RCC 7860 (cell line): ENCODE results near the gene SEMA4F.

Experiments used
- DNase-seq: peaks from one replicate; pipeline ENCODE4 v3.0.0-alpha.2; 2015; ENCODE audit warnings: low spot score
- FAIRE-seq: peaks from 2 replicates; lab custom pipeline; 2012; peaks lifted over from hg19 to GRCh38; lab: Jason Lieb, UNC

The SEMA4F gene

DNA sequence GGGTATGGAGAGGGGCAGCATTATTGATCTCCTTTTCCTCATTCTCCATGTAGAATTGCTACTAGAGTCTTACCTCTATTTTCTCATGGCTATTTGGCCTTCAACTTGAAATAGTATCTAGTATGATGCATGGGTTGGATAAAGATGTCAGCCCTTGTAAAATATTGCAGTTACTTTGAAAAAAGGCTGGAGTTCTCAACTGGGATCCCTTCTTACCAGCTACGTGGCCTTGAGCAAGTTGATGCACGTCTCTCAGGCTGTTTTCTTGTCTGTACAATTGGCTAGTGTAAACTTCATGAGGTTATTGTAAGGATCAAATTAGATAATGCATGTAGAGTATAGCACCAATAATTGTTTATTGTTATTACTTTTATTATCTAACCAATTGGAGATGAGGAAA is 50.2 kb downstream of the SEMA4F start:
- FAIRE-seq (no peak), DNase-seq (no peak)

DNA sequence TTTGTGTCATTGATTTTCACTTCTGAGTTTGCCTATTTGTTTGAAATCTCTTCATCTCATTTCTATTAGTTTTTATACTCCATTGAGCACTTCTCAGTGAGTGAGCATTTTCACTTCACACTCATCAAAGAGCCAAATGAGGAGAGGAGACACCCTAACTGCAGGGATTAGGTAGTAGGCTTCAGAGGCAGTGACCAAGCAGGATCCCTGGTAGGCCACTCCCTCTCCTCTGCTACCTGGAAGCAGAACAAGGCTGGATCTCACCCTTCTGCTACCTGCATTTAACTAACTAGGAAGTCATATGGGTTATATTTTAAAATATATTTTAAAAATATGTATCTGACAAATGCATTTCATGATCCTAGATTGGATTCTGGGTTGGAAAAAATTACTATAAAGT is 52.7 kb downstream of the SEMA4F start:
- FAIRE-seq (no peak), DNase-seq (no peak)

DNA sequence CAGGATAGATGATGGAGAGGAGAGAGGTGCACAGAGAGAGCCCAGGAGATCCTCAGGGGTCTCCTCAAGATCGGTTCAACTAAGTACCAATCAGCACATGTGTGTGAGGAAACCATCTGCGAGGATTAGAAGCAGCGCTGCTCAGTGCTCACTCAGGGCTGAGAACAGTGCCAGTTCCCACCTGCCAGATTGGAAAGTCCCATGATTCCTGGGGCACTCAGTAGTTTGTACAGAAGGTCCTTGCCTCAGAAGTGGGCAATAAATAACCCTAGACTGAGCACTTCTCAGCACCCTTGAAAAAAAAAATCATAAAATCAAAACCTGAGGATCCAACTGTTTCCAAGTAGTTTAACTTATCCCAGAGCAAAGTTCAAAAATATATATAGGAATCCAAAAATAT is 53.8 kb downstream of the SEMA4F start:
- no peak for DNase-seq
- FAIRE-seq = no peak

DNA sequence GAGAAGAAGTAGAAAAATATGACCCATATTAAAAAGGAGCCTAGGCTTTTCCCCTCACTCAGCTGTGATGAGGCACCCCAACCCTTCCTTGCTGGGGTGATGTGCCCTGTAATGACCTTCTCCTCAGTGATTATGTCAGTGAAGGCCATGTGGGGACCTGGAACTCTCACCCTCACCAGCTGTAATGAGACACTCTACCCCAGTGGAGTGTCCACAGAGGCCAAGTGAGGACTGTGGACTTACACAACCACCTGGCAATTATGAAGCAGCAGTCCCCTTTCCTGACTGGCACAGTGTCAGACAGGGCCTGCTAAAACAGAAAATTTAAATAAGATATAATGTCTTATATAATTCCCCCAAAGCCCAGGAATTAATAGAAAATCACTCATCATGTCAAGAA is 54.2 kb downstream of the SEMA4F start:
- DNase-seq (no peak), FAIRE-seq (no peak)

DNA sequence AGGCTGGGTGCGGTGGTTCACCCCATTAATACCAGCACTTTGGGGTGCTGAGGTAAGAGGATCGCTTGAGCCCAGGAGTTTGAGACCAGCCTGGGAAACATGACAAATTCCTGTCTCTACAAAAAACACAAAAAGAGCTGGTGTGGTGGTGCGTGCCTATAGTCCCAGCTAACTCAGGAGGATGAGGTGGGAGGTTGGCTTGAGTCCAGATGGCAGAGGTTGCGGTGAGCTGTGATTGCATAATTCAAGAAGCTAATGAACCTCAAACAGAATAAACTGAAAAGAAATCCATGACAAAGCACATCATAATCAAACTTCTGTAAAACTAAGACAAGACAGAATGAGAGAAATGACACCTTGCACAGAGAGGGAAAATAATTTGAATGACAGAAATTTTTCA is 54.8 kb downstream of the SEMA4F start:
- peak; percentile 65 for DNase-seq
- peak; percentile 88 for FAIRE-seq

DNA sequence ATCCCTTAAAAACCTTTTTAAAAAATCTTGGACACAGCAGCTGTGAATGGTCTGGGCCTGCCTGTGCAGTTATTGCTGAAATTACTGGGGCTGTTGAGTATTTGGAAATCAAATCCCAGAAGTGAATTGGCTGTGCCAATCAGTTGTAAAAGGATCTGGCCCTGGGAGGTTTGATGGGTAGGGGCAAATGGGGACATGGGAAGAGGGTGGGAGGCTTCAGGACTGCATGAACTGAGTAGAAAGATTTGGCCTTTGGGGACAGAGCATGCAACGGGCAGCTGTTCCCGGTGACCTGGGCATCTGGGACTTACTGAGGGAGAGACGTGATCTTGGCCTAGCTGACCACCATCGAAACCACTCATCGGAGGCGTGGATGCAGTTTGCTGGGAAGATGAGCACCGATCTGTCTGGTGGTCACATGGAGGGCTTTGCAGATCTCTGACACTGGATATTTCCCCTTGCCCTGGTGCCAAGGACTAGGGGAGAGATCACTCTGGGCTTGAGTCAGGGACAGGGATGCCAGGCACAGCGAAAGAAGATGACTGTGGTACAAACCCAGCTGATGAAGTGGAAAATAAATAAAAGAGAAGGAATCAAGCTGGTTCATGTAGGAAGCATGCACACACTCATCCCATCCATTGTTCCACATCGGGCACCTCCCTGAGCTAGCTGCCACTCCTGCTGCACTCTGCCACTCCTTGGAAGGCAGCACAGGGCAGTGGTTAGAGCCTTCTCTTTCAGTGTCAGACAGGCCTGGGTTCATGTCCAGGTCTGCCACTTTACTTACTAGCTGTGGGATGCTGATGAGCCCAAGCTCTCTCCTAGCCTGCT is 58.4 kb downstream of the SEMA4F start:
- DNase-seq (no peak), FAIRE-seq (no peak)

DNA sequence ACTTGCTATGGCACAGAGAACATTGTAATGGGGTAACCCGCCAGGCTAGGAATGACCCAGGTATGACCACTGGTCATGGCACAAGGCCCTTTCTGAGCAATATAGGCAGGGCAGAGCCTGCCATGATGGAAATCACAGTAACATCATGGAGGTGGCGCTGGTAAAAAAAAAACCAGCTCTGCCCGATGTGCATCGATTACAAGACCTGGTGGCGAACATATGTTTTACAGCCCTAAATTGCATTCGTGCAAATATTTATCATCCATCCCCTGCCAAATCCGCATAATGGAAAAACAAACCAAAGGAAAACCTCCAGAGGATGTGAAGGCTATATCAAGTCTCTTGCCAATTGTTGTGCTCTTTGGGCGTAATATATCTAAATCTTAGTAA is 60.6 kb downstream of the SEMA4F start:
- FAIRE-seq = no peak

DNA sequence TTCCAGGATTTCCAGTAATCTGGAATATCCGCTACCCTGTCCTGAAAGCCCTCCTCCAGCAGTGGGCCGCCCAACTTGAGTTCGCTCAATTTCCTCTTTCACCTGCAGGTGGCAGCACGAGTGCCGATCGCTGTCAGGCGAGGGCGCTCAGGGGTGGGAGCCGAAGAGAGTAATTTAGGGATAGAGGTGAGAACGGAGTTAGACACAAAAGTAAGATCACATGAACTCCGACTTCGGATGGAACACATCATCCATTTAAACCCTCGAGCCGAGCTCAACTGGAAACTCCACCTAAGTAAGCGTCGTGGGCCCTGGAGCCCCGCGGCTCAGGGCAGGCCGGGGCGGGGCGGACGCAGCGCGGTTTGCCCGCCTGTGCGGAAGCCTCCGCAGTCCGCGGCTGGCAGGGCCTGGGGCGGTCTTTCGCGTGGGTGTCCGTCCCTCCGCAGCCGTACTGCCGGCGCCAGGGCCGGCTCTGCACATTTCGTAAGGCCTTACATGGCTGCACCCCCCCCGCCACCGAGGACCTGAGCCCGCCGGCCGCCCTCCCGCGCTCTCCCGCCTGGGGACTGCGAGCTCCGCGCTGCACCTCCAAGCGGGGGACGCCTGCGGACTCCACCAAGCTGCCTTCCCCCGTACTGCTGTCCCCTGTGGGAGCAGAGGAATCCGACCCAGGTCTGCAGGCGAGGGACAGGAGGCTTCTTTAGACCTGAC is 61.2 kb downstream of the SEMA4F start:
- FAIRE-seq = peak; percentile 55

More for the DNA sequence above, 60.6 kb downstream of the SEMA4F start:
- no peak for DNase-seq

DNA sequence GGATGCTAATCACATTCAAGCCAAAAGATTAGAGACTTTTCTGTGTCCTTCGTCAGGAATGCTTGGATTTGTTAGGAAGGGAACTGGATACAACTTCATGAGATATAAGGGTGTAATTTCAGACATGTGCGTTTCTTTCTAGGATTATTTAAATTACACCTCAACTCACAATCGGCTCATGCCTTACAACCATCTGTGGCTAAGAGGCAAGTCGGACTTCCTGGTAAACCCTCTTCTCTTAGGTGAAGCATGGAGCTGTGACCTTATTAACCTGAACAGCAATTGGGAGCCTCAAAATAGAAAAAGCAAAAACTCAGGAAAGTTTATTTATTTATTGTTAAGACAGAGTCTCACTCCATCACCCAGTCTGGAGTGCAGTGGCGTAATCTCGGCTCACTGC is 61.8 kb downstream of the SEMA4F start:
- FAIRE-seq (no peak), DNase-seq (no peak)

More for the DNA sequence above, 61.2 kb downstream of the SEMA4F start:
- DNase-seq = peak; percentile 42

DNA sequence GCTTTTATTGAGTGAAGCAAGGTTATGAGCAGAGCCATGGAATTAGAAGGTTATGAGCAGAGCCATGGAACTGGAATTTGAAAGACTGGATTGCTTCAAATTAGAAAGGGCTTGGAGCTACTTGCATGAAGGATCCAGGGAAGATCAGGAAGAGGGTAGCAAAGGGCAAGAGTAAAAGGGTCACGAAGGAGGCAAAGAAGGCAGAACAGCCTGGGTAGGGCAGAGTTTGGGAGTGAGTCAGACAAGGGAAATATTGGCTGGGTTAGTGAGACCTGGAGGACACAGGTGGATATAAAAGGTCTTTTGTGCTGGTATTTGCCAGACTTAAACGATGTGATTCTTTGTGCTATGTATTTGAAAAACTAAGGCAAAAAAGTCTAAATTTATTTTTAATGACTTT is 65.0 kb downstream of the SEMA4F start:
- no peak for DNase-seq
- no peak for FAIRE-seq

DNA sequence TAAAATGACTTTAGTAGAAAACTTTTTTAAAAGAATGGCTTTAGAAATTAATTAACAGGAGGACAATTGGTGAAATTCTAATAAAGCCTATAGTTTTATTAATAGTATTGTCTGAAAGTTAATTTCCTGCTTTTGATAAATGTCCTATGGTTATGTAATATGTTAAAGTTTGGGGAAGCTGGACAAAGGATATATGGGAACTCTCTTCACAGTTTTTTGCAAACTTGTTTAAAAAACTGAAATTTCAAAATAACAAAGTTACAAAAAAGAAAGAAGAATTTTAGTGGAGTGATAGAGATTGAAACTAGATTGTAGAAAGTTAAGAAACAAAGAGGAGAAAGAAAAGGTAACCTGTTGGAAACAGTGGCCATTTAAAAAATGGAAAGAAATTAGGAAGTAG is 67.3 kb downstream of the SEMA4F start:
- DNase-seq (no peak), FAIRE-seq (no peak)

DNA sequence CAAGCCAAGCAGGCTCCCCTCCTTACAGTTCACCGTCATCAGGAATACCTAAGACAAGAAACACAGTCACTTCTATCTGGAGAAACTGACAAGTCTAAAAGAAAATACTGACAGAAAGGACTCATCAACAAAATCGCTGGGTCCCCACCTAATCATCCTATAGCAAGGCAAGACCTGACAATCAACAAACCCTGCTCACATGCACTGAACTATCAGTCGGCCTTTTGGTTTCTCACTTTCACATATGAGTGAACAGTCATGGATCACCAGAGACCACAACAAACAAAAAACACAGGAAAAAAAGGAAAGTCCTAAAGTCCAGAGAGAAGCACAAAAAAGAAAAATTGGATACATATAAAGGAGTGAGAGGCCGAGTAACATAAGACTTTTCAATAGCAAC is 70.4 kb downstream of the SEMA4F start:
- FAIRE-seq (no peak), DNase-seq (no peak)

DNA sequence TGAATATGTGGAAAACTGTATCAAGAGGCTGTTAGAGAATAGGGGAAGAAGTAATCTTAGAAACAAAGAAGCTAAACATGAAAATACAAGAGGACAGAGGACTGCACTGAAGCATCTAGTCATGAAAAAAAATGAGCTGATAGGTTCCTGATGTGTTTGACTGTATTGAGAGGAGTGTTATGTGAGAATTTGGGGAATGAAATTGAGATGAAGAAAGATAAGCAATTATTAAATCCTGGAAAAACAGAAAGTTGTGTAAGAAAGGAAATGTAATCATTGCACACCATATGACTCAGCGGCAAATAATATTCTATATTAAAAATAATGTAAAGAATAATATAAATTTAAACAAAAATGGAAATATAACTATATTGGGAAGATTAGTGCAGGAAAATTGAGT is 71.2 kb downstream of the SEMA4F start:
- DNase-seq (no peak), FAIRE-seq (no peak)

DNA sequence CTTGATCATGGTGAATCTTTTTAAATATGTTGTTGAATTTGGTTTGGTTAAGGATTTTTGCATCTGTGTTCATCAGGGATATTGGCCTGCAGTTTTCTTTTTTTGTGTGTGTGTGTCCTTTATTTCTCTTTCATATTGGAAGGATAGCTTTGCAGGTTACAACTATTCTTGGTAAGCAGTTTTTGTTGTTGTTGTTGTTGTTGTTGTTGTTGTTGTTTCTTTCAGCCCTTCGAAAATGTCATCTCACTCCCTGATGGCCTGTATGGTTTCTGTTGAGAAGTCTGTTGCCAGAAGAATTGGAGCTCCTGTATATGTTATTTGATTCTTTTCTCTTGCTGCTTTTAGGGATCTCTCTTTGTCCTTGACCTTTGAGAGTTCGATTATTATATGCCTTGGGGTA is 74.8 kb downstream of the SEMA4F start:
- DNase-seq = no peak
- no peak for FAIRE-seq

DNA sequence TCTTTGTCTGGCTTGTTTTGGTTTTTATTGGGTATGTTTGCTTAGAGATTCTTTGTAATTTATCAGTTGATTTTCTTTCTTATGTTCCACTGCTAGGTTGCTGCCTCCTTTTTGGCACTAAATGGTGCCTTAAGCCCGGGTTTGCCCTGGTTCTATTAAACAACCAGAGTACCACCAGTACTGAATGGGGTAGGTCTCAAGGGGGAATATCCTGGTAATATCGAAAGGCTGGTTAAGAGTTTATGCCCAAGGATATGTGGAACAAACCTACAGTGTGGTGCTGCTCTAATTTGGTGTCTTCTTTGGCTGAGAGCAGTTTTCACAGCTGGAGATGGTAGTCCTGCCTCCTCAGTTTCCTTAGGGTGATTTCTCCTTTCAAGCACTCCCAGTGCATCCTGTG is 76.5 kb downstream of the SEMA4F start:
- DNase-seq (no peak), FAIRE-seq (no peak)
